GM12874 (cell line): ENCODE results near the gene MEGF6.

ENCODE experiments used
- CTCF ChIP-seq: IDR thresholded peaks from 2 replicates; pipeline ENCODE4 v1.5.1; 2011; ENCODE audit warnings: low read depth, mild to moderate bottlenecking, control low read depth, low read length, moderate library complexity; ENCODE audit not compliant: insufficient read depth

The MEGF6 gene

GRCh38 chr1:3552176-3552575 is 59.1 kb downstream of the MEGF6 start:
- TF ChIP-seq CTCF: no peak

GRCh38 chr1:3551711-3552110 is 59.6 kb downstream of the MEGF6 start:
- TF ChIP-seq CTCF: no peak

GRCh38 chr1:3551290-3551678 is 60.0 kb downstream of the MEGF6 start:
- no peak for TF ChIP-seq CTCF

- TF ChIP-seq CTCF: no peak
Measured at GRCh38 chr1:3550511-3551289, 60.6 kb downstream of the MEGF6 start.

GRCh38 chr1:3548895-3549294 is 62.4 kb downstream of the MEGF6 start:
- no peak for TF ChIP-seq CTCF

- no peak for TF ChIP-seq CTCF
Measured at GRCh38 chr1:3548156-3548893, 63.0 kb downstream of the MEGF6 start.

GRCh38 chr1:3547055-3548005 is 64.0 kb downstream of the MEGF6 start:
- no peak for TF ChIP-seq CTCF
